ENCODE data around the gene TMEM150B.

Gene TMEM150B

GRCh38 chr19:55283548-55284377 is 41.4 kb downstream of the TMEM150B start, which contains the start of gene BRSK1:
BRSK1 (plus strand) TSS chr19:55283997; CDS start chr19:55284443, 446 bp downstream.
- H3K4me3 ChIP-seq (ENCODE audit: low read depth, low read length) = no peak within 1 kb of the TSS
- no peak for TF ChIP-seq CTCF (IDR thresholded peaks at IDR 0.05; ENCODE audit: low read depth, low read length, missing control alignments)
- DNase-seq (ENCODE audit: low read depth) = no peak

GRCh38 chr19:55279770-55280643 is 45.1 kb downstream of the TMEM150B start, which contains the start of gene HSPBP1:
HSPBP1 (minus strand) TSS chr19:55280110; CDS start chr19:55279608, 502 bp downstream.
- TF ChIP-seq CTCF (IDR thresholded peaks at IDR 0.05; ENCODE audit: low read depth, low read length, missing control alignments) = no peak
- DNase-seq (ENCODE audit: low read depth) = peak; percentile 93
- H3K4me3 ChIP-seq (ENCODE audit: low read depth, low read length) = peak within 1 kb of the TSS; percentile 73

- TF ChIP-seq CTCF (IDR thresholded peaks at IDR 0.05; ENCODE audit: low read depth, low read length, missing control alignments) = no peak
- DNase-seq (ENCODE audit: low read depth) = no peak
- H3K4me3 ChIP-seq (ENCODE audit: low read depth, low read length) = peak overlapping the region; percentile 73
These were observed 45.8 kb downstream of the TMEM150B start for GRCh38 chr19:55279340-55279739.

GRCh38 chr19:55278391-55279135 is 46.6 kb downstream of the TMEM150B start:
- no peak overlapping the region for H3K4me3 ChIP-seq (ENCODE audit: low read depth, low read length)
- DNase-seq (ENCODE audit: low read depth) = no peak
- TF ChIP-seq CTCF (IDR thresholded peaks at IDR 0.05; ENCODE audit: low read depth, low read length, missing control alignments) = no peak

- TF ChIP-seq CTCF (IDR thresholded peaks at IDR 0.05; ENCODE audit: low read depth, low read length, missing control alignments) = no peak
- DNase-seq (ENCODE audit: low read depth) = no peak
- no peak overlapping the region for H3K4me3 ChIP-seq (ENCODE audit: low read depth, low read length)
These were observed 47.6 kb downstream of the TMEM150B start for GRCh38 chr19:55277494-55277893.

GRCh38 chr19:55276720-55277430 is 48.3 kb downstream of the TMEM150B start:
- TF ChIP-seq CTCF (IDR thresholded peaks at IDR 0.05; ENCODE audit: low read depth, low read length, missing control alignments) = no peak
- DNase-seq (ENCODE audit: low read depth) = no peak
- H3K4me3 ChIP-seq (ENCODE audit: low read depth, low read length) = peak overlapping the region; percentile 11; the same call in 1 of the 2 replicates

Data from GM12864 (cell line).